Forelimb muscle (tissue), 1 donor: ENCODE measurements around the gene BAK1. TPM values are rescaled to one million over a fixed set of nuclear protein-coding genes. Genes with fewer than 3 reads are reported as not detected.
A peak's percentile ranks its signal among the peaks of the same experiment; 100 is the strongest.

Source experiments
- DNase-seq: peaks from one replicate; pipeline ENCODE4 v3.0.0-alpha.2; 2013; ENCODE audit warnings: low read depth
- polyA plus RNA-seq: library from polyadenylated mRNA; unstranded; fragments of 120-200 nt; gene quantifications from one replicate; pipeline ENCODE4 v1.2.1, GENCODE V29; 2013; ENCODE audit not compliant: insufficient read length

The BAK1 gene
- polyA plus RNA-seq, 1 donor: 17.9 TPM

- DNase-seq: no peak
Measured at GRCh38 chr6:33587529-33587928, 7.5 kb upstream of the BAK1 start.

- DNase-seq: no peak
Measured at GRCh38 chr6:33586108-33586640, 6.1 kb upstream of the BAK1 start.

GRCh38 chr6:33585403-33586107 is 5.5 kb upstream of the BAK1 start:
- DNase-seq: peak; percentile 32

GRCh38 chr6:33584700-33585402 is 4.8 kb upstream of the BAK1 start:
- DNase-seq: no peak

GRCh38 chr6:33583591-33584155 is 3.6 kb upstream of the BAK1 start:
- DNase-seq: no peak

GRCh38 chr6:33581186-33581585 is 1.1 kb upstream of the BAK1 start:
- DNase-seq: no peak

GRCh38 chr6:33578588-33579011 is 1.5 kb downstream of the BAK1 start:
- no peak for DNase-seq

- no peak for DNase-seq
Measured at GRCh38 chr6:33578164-33578563, 1.9 kb downstream of the BAK1 start.

GRCh38 chr6:33577718-33578117 is 2.4 kb downstream of the BAK1 start:
- DNase-seq: no peak

GRCh38 chr6:33577106-33577535 is 3.0 kb downstream of the BAK1 start:
- DNase-seq: no peak

- DNase-seq: no peak
Measured at GRCh38 chr6:33576668-33577067, 3.4 kb downstream of the BAK1 start.

GRCh38 chr6:33575211-33575610 is 4.9 kb downstream of the BAK1 start:
- DNase-seq: no peak

- no peak for DNase-seq
Measured at GRCh38 chr6:33571637-33572316, 8.3 kb downstream of the BAK1 start.

GRCh38 chr6:33570806-33571636 is 9.1 kb downstream of the BAK1 start:
- peak; percentile 43 for DNase-seq

- DNase-seq: no peak
Measured at GRCh38 chr6:33568826-33569570, 11.1 kb downstream of the BAK1 start.

- DNase-seq: no peak
Measured at GRCh38 chr6:33567836-33568235, 12.2 kb downstream of the BAK1 start.

- DNase-seq: no peak
Measured at GRCh38 chr6:33566182-33567084, 13.6 kb downstream of the BAK1 start.

GRCh38 chr6:33558801-33559200 is 21.3 kb downstream of the BAK1 start:
- DNase-seq: no peak

- no peak for DNase-seq
Measured at GRCh38 chr6:33557376-33557775, 22.7 kb downstream of the BAK1 start.
